HG02610 (cell line): ENCODE measurements around the gene CLK1.
"Not testable (repeated sequence)": the region's sequence is repeated elsewhere in the genome, so short reads cannot be mapped to it uniquely, and the experiment has no call there.

Experiments
- ATAC-seq: cut with Tn5 transposase; IDR thresholded peaks from one replicate; pipeline ENCODE4 v1.9.1; 2021; ENCODE audit warnings: mild to moderate bottlenecking, moderate library complexity; ENCODE audit not compliant: unreplicated experiment

The CLK1 gene

GRCh38 chr2:200864176-200865034, at the start of gene CLK1:
Gene CLK1, minus strand, starts transcription at chr2:200864658. Its CDS starts 2,796 bp downstream, at chr2:200861862.
- ATAC-seq, result peak; percentile 83

GRCh38 chr2:200913654-200914053, 49.2 kb upstream of the CLK1 start:
- no peak for ATAC-seq

- ATAC-seq, result no peak
Measured at GRCh38 chr2:200909958-200910357, 45.5 kb upstream of the CLK1 start.

GRCh38 chr2:200905618-200906296, 41.3 kb upstream of the CLK1 start:
- ATAC-seq, result no peak

- ATAC-seq, result peak; percentile 93
Measured at GRCh38 chr2:200901459-200902072, 37.1 kb upstream of the CLK1 start.

- no peak for ATAC-seq
Measured at GRCh38 chr2:200899482-200899881, 35.0 kb upstream of the CLK1 start.

- ATAC-seq, result peak; percentile 94
Measured at GRCh38 chr2:200888704-200889625, 24.5 kb upstream of the CLK1 start, which contains the start of the genes NIF3L1 and PPIL3. Gene NIF3L1, plus strand, starts transcription at chr2:200889371. Its CDS starts 2,573 bp downstream, at chr2:200891944. Gene PPIL3, minus strand, starts transcription at chr2:200889077. Its CDS starts 1,462 bp downstream, at chr2:200887615.

- ATAC-seq, result not testable (repeated sequence)
Measured at GRCh38 chr2:200881715-200882249, 17.3 kb upstream of the CLK1 start.

- ATAC-seq, result no peak
Measured at GRCh38 chr2:200878289-200878880, 13.9 kb upstream of the CLK1 start.

GRCh38 chr2:200877443-200877842, 13.0 kb upstream of the CLK1 start:
- no peak for ATAC-seq

GRCh38 chr2:200873560-200873959, 9.1 kb upstream of the CLK1 start:
- ATAC-seq, result no peak

GRCh38 chr2:200871151-200871550, 6.7 kb upstream of the CLK1 start:
- no peak for ATAC-seq

- no peak for ATAC-seq
Measured at GRCh38 chr2:200869014-200869413, 4.6 kb upstream of the CLK1 start.

GRCh38 chr2:200863782-200864175, 679 bp downstream of the CLK1 start:
- ATAC-seq, result peak; percentile 12

- ATAC-seq, result no peak
Measured at GRCh38 chr2:200862532-200863000, 1.9 kb downstream of the CLK1 start.

- no peak for ATAC-seq
Measured at GRCh38 chr2:200861617-200862155, 2.8 kb downstream of the CLK1 start.

- no peak for ATAC-seq
Measured at GRCh38 chr2:200860092-200860795, 4.2 kb downstream of the CLK1 start.

GRCh38 chr2:200856806-200857205, 7.7 kb downstream of the CLK1 start:
- no peak for ATAC-seq

- ATAC-seq, result no peak
Measured at GRCh38 chr2:200852605-200853004, 11.9 kb downstream of the CLK1 start.
